K562 (cell line): ENCODE measurements around the gene ETNK2.

ENCODE experiments used
- DLX4 ChIP-seq: fragments of 250-450 bp; sonication (Bioruptor Pico); IDR thresholded peaks from 2 replicates; pipeline ENCODE4 v1.6.1; 2021; ENCODE audit warnings: mild to moderate bottlenecking
- HBP1 ChIP-seq: fragments of 450-650 bp; formaldehyde crosslinking; IDR thresholded peaks from 2 replicates; pipeline ENCODE4 v1.4.0; 2022; ENCODE audit warnings: missing genetic modification characterization
- NFIC ChIP-seq: fragments of 450-650 bp; IDR thresholded peaks from 2 replicates; pipeline ENCODE4 v1.6.1; 2017; ENCODE audit warnings: mild to moderate bottlenecking, inconsistent platforms
- POLR2A ChIP-seq: fragments of 450-650 bp; conservative IDR thresholded peaks from 2 replicates; pipeline ENCODE4 v1.6.1; 2016
- SP2 ChIP-seq: IDR thresholded peaks from 2 replicates; pipeline ENCODE4 v1.6.1; 2011; ENCODE audit warnings: mild to moderate bottlenecking, low read depth, low read length, moderate library complexity; ENCODE audit not compliant: poor library complexity, severe bottlenecking; ENCODE audit errors: extremely low read depth
- SRF ChIP-seq, 2 experiments: fragments of 250-450, 450-650 bp in 1 of 2; sonication (Bioruptor Pico) in 1 of 2; sonication (generic) in 1 of 2; formaldehyde crosslinking; IDR thresholded peaks; 2 replicates each; pipeline versions ENCODE4 v1.5.0 to v1.5.1; 2020 to 2022; ENCODE audit warnings: mild to moderate bottlenecking in 1 of 2, missing genetic modification reagents in 1 of 2
- YBX1 ChIP-seq: fragments of 450-650 bp; IDR thresholded peaks from 2 replicates; pipeline ENCODE4 v1.7.1; 2016; ENCODE audit warnings: mild to moderate bottlenecking

GRCh38 chr1:204162494-204163074, 10.7 kb upstream of the ETNK2 start:
- TF ChIP-seq SP2 (no peak), YBX1 (no peak), POLR2A (no peak), NFIC (0 out of 2 replicates have a peak, but pooled peaks have one; percentile 6), SRF (CRISPR knock-in tag; IDR thresholded peaks at IDR 0.05) (no peak), HBP1 (no peak), DLX4 (CRISPR knock-in tag) (no peak)
